Measurements from ENCODE around the gene CCDC78. TPM values are rescaled to one million over a fixed set of nuclear protein-coding genes. Genes with fewer than 3 reads are reported as not detected.
"Not testable (repeated sequence)": the region's sequence is repeated elsewhere in the genome, so short reads cannot be mapped to it uniquely, and the experiment has no call there.

CCDC78 gene
- polyA plus RNA-seq, 1 donor from 2014 or later: 0.74 TPM

DNA sequence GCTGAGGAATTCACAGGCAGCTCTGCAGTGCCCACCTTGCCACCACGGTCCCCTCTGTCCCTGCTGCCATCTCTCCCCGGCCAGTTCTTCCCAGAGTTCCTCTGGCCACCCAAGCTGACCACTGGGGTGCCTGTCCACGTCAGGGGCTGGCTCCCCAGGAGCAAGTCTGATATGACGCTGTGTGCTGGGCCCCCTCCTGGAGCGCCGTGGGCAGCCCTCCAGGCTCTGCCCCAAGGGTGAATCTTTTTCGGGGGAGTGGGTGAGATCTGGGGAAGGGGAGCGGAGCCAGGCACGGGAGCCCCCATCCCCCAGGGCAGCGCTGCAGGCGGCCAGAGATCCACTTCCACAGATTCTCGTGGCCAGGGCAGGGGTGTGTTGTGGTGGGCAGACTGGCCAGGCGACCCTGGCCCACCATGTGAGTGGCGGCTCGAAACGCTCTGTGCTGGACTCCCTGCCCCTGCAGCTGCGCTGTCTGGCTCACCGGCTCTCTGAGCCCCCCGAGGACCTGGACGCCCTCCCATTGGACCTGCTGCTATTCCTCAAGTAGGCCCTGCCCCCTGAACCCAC lies 38.0 kb upstream of the CCDC78 start:
- no peak overlapping the region for H3K4me3 Mint-ChIP-seq
- H3K27ac Mint-ChIP-seq: no peak overlapping the region
- H3K4me1 Mint-ChIP-seq: no peaks in the 10 kb centered on the region
- H3K36me3 Mint-ChIP-seq: no peaks in the 10 kb centered on the region
- peaks cover 2% of the 10 kb centered on the region for H3K27me3 Mint-ChIP-seq
- H3K9me3 Mint-ChIP-seq: no peaks in the 10 kb centered on the region

DNA sequence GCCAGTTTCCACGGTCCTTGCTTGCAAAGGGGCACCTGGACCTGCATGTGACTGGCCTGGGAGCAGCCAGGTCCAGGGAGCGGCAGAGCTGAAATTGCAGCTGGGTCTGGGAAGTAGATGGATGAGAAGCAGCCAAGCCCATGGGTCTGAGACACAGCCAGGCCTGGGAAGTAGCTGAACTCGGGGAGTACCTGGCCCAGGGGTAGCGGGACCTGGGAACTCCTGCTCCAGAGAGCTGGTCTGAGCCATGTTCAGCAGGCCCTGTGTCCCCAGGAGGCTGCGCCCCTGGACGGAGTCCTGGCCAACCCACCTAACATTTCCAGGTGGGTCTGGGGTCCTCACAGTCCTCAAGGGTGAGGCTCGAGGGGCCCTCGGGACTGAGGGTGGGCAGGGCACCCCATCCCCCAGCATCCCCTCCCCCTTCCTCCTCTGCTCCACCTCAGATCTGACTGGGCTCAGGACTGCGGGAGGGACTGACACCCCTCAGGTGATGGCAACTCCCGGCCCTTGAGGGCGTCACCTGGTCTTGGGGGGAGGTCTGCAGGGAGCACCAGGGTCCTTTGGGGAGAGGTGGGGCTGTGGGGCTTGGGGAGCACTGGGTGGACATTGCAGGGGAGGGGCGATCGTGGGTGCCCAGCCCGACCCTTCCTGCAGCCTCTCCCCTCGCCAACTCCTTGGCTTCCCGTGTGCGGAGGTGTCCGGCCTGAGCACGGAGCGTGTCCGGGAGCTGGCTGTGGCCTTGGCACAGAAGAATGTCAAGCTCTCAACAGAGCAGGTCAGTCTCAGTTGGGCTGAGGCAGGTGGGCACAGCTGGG lies 37.3 kb upstream of the CCDC78 start:
- no peak overlapping the region for H3K27ac Mint-ChIP-seq
- H3K9me3 Mint-ChIP-seq: no peaks in the 10 kb centered on the region
- H3K27me3 Mint-ChIP-seq: peaks cover 2% of the 10 kb centered on the region
- H3K4me3 Mint-ChIP-seq: no peak overlapping the region
- H3K36me3 Mint-ChIP-seq: no peaks in the 10 kb centered on the region
- no peaks in the 10 kb centered on the region for H3K4me1 Mint-ChIP-seq

DNA sequence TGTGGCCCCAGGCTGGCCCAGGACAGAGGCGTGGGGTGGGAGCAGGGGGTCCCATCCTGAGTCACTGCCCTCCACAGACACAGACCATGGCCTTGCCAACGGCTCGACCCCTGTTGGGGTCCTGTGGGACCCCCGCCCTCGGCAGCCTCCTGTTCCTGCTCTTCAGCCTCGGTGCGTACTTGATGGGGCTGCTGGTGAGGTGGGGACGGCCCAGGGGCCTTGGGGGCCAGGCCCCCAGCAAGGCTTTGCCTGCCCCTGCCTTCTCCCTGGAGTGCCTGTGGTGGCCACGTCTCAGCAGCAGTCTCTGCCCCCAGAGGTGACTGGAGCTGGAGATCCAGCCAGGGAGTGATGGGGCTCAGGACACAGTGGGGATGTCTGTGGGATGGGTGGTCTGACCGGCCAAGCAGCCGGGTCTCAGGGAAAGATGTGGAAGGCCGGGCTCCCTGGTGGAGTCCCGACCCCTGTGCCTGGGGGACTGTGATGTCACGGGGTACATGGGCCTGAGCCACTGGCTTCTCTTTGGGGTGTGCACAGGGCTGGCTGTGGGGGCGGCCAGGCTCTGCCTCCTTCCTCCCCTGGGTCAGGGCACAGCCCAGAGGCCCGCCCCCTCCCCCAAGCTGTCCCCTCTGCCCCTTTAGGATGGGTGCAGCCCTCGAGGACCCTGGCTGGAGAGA lies 36.5 kb upstream of the CCDC78 start:
- H3K4me3 Mint-ChIP-seq: no peak overlapping the region
- H3K27ac Mint-ChIP-seq: peak overlapping the region in 1 of 3 donors; percentile 76
- H3K36me3 Mint-ChIP-seq: no peaks in the 10 kb centered on the region
- no peaks in the 10 kb centered on the region for H3K9me3 Mint-ChIP-seq
- no peaks in the 10 kb centered on the region for H3K4me1 Mint-ChIP-seq
- H3K27me3 Mint-ChIP-seq: peaks cover 3% of the 10 kb centered on the region

DNA sequence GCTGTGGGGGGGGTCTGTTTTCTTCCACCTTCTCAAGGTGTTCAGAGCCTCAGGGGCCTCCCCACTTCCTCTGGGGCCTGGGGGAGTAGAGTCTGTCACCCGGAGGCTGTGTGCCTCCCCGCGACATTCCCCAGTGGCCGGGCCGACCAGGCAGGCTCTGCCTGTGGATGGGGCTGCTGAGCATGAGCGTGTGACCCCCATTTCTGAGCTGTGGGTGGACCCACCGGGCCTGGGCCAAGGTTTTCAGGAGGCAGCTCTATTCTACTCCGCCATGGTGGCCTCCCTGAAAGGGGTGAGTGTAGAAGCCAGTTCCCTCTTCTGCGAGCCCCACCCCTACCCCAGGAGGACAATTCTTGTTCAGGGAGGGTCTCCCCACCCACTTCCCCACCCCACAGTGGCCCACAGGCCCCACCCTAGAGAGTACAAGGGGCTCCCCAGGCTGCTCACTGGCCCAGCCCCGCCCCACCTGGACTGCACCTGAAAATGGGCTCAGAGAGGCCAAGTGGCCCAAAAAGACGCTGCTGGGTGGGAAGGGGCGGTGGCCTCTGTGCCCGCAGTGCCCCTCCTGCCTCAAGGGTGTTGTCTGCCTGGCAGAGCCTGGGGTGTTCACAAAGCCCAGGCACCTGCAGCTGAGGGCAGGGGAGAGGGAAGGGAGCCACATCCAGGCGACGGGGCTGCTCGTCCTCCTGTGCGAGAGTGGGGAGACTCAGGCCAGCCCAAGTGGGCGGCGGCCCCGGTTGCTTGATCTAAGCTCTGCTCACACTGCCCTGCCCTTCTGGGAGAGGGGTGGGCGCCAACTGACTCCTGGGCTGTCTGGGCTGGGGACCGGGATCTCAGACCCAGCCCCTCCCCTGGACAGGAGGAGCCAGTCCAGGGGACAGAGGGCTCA lies 35.6 kb upstream of the CCDC78 start:
- Mint-ChIP-seq H3K4me1 (peaks cover 0 to 2% (median 0%) of the 10 kb centered on the region in 3 donors), H3K27me3 (peaks cover 6% of the 10 kb centered on the region), H3K27ac (no peak overlapping the region), H3K4me3 (peak overlapping the region in 1 of 4 donors; percentile 52), H3K9me3 (no peaks in the 10 kb centered on the region), H3K36me3 (peaks cover 2% of the 10 kb centered on the region)

DNA sequence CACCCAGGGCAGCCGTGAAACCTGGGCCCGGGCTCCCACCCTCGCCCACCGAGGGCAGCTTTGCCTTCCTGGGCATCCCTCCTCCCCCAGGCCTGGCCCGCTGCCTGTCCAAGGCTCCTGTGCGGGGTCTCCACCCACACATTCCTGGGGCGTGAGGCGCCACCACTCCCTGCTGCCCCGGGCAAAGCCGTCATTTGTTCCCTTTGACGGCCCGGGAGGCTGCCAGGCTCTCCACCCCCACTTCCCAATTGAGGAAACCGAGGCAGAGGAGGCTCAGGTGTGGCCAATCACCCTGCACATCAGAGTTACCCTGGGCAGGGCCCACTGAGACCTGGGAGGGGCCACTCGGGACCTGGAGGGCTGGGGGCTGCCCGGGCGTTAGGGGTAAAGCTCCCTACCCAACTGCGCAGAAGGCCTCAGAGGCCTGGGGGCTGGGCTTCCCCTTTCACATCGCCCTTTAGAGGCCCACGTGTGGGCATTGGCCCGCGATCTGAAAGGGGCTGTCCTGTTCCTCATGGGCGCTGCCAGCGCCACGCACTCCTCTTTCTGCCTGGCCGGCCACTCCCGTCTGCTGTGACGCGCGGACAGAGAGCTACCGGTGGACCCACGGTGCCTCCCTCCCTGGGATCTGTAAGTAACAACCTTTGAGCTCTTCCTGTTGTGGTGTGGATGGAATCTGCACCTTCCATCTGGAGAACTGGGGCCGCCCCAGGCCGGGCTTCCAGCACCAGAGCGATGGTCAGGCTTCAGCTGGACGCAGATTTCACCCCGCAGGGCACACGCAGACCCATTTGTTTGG lies 34.5 kb upstream of the CCDC78 start, which contains the start of gene MSLN:
TSS of gene MSLN (plus strand) at position 190 of the 799 bp plus-strand sequence. CDS start 1,947 bp downstream, outside the sequence.
- Mint-ChIP-seq H3K9me3 (peaks cover 0 to 4% (median 3%) of the 10 kb centered on the region in 3 donors), H3K4me1 (peaks cover 0 to 2% (median 0%) of the 10 kb centered on the region in 3 donors), H3K36me3 (peaks cover 2% of the 10 kb centered on the region), H3K27me3 (peaks cover 6% of the 10 kb centered on the region), H3K4me3 (no peak within 1 kb of the TSS), H3K27ac (no peak within 1 kb of the TSS)

DNA sequence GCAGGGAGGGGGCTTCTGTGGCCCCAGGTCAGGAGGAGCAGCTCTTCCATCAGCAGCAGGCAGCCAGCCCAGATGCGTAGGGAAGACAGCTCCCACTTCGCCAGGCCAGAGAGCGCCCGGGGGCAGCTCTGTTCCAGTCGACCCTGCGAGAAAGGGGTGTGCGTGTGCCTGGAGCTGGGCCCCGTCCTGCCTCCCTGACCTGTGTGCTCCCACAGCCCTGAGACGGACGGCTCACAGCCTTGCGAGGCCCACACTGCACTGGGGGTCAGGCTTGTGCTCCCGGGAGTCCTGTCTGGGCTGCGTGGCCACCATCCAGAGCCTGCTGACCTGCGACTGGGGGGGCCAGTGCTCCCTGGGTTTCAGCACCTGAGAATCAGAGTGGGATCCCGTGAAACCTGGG lies 33.8 kb upstream of the CCDC78 start:
- no peak overlapping the region for H3K4me3 Mint-ChIP-seq
- H3K27ac Mint-ChIP-seq: no peak overlapping the region
- peaks cover 0 to 2% (median 0%) of the 10 kb centered on the region in 3 donors for H3K4me1 Mint-ChIP-seq
- H3K36me3 Mint-ChIP-seq: peaks cover 2% of the 10 kb centered on the region
- H3K9me3 Mint-ChIP-seq: peaks cover 0 to 4% (median 3%) of the 10 kb centered on the region in 3 donors
- H3K27me3 Mint-ChIP-seq: peaks cover 6% of the 10 kb centered on the region

DNA sequence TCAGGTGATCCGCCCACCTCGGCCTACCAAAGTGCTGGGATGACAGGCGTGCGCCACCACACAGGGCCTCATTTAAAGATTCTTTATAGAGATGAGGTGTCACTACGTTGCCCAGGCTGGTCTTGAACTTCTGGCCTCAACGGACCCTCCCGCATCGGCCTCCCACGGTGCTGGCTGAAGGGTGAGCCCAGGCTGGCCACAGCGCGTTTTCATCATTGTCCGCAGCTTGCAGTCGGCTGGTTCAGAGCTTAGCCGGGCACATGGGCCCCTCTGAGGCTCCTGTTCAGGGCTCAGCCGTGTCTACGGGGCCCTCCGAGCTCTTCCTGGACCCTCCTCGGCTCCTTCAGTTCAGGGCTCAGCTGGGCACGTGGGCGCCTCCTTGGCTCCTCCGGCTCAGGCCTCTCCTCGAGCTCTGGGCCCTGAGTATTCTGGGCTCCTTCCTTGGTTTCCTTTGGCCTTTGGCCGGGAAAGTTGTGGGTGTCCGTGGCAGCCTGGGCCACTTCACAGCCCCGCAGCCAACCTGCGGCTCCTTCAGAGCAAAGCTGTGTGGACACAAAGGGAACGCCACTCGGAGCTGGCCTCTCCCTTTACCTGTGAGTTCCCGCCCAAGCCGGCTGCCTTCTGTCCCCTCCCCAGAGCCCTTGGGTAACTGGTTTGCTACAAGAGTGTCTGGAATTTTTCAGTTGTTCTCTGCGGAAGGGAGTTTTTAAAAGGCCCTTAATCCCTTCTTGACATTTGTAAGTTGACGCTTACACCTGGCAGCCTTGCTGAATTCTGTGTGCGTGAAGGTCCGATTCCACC lies 33.1 kb upstream of the CCDC78 start:
- Mint-ChIP-seq H3K4me1 (peaks cover 0 to 5% (median 0%) of the 10 kb centered on the region in 3 donors), H3K4me3 (no peak overlapping the region), H3K9me3 (peaks cover 0 to 4% (median 3%) of the 10 kb centered on the region in 3 donors), H3K36me3 (peaks cover 2% of the 10 kb centered on the region), H3K27me3 (peaks cover 9% of the 10 kb centered on the region), H3K27ac (no peak overlapping the region)

DNA sequence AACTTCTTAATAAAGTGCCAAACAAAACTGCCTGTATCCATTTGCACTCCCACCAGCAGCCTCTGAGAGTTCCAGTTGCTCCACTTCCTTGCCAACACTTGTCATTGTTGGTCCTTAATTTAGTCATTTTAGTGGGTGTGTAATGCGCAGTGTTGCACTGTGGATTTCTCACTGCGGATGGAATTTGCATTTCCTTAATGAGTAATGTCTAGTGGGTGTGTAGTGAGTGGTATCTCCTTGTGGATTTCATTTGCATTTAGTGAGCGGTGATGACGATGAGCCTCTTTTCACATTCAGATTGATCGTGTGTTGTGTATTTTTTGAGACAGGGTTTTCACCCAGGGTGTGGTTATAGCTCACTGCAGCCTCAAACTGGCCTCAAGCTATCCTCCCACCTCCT lies 30.2 kb upstream of the CCDC78 start:
- H3K4me3 Mint-ChIP-seq: no peak overlapping the region
- H3K36me3 Mint-ChIP-seq: peaks cover 2% of the 10 kb centered on the region
- peaks cover 8% of the 10 kb centered on the region for H3K27me3 Mint-ChIP-seq
- peaks cover 0 to 4% (median 3%) of the 10 kb centered on the region in 3 donors for H3K9me3 Mint-ChIP-seq
- H3K4me1 Mint-ChIP-seq: peaks cover 0 to 5% (median 0%) of the 10 kb centered on the region in 3 donors
- H3K27ac Mint-ChIP-seq: peak overlapping the region in 1 of 3 donors; percentile 47

DNA sequence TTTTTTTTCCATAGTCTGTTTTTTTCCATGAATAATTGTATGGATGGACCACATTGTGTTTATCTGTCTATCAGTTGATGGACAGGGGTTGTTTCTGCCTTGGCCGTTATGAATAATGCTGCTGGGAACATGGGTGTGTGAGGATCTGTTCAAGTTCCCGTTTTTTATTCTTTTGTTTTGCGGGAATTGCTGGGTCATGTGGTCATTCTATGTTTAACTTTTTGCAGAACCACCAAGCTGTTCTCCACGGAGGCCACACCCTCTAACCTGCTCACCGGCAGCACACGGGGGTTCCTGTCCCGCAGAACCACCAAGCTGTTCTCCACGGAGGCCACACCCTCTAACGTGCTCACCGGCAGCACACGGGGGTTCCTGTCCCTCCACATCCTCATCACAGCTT lies 28.4 kb upstream of the CCDC78 start:
- Mint-ChIP-seq H3K9me3 (peaks cover 0 to 4% (median 3%) of the 10 kb centered on the region in 3 donors), H3K27me3 (peaks cover 8% of the 10 kb centered on the region), H3K4me3 (no peak overlapping the region), H3K36me3 (peaks cover 2% of the 10 kb centered on the region), H3K27ac (no peak overlapping the region), H3K4me1 (peaks cover 0 to 5% (median 0%) of the 10 kb centered on the region in 3 donors)

DNA sequence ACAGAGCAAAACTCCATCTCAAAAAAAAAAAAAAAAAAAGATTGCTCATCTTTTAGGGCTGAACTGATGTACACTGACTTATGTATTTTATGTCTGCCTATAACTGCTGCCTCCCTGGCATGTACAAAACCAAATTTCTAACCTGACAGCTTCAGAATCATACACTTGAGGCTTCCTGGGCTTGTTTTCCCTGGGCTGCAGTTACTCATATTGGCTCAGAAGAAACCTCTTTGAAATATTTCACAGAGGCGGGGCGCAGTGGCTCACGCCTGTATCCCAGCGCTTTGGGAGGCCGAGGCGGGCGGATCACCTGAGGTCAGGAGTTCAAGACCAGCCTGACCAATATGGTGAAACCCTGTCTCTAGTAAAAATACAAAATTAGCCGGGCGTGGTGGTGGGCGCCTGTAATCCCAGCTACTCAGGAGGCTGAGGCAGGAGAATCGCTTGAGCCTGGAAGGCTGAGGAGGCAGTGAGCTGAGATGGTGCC lies 27.9 kb upstream of the CCDC78 start:
- not testable (repeated sequence) for H3K9me3 Mint-ChIP-seq, H3K27ac Mint-ChIP-seq, H3K4me3 Mint-ChIP-seq, H3K36me3 Mint-ChIP-seq, H3K4me1 Mint-ChIP-seq, H3K27me3 Mint-ChIP-seq

DNA sequence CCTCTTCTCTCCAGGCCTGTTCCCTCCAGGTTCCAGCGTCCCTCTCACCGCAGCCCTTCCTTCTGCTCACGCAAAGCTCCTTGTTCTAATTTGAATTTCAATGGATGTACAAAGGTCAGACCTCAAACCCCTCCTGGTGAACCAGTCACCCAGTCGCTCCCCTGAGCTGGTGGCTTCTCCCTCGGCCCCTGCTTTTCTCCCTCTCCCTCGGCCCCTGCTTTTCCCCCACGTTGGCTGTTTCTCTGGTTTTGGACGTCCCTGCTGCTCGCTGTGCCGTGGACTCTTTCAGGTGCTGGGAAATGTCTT lies 25.7 kb upstream of the CCDC78 start:
- peaks cover 0 to 4% (median 3%) of the 10 kb centered on the region in 3 donors for H3K9me3 Mint-ChIP-seq
- H3K36me3 Mint-ChIP-seq: no peaks in the 10 kb centered on the region
- H3K27ac Mint-ChIP-seq: no peak overlapping the region
- peaks cover 4% of the 10 kb centered on the region for H3K27me3 Mint-ChIP-seq
- no peak overlapping the region for H3K4me3 Mint-ChIP-seq
- peaks cover 0 to 3% (median 1%) of the 10 kb centered on the region in 3 donors for H3K4me1 Mint-ChIP-seq

DNA sequence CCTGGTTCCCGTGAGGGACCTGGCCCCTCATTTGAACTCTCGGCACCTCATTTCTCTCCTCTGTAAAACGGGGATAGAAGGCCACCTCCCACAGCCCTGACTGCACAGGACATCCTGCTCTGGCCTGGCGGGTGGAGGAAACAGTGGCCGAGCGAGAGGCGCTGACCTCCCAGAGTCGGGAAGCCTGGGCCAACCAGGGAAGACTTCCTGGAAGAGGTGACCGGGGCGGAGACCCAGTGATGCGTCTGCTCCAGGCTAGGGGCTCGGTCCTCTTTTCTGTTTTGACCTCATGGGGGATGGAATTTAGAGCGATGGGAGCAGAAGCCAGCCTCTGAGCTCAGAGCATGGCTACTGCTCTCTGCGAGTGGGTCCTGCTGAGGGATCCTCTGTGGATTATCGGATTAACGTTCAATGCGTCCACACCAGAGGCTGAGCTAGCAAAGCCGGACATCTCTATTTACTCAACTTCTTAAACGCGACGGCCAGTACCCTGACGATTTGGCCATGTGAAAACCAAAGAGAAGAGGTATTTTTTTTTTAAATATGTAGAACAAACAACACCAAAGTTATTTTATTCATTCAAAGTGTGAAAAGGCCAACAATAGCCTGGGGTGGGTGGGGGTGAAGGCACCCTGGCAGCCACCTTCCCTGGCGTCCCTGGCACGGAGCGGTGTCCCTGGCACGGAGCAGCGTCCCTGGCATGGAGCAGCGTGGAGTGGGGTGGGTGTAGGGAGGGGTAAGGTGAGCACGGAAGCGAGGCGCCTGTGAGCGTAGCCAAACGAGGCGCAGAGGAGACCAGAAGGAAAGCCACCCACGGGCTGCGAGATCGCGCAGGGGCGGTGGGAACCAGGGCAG lies 25.1 kb upstream of the CCDC78 start:
- Mint-ChIP-seq H3K27me3 (peaks cover 4% of the 10 kb centered on the region), H3K27ac (no peak overlapping the region), H3K9me3 (peaks cover 0 to 1% (median under 1%) of the 10 kb centered on the region in 3 donors), H3K4me3 (no peak overlapping the region), H3K4me1 (peaks cover 0 to 3% (median 1%) of the 10 kb centered on the region in 3 donors), H3K36me3 (no peaks in the 10 kb centered on the region)

Data from IgD-negative memory B cell (primary cell).